Kidney epithelial cell (primary cell): ENCODE results near the gene GSX1. TPM values are rescaled to one million over a fixed set of nuclear protein-coding genes. Genes with fewer than 3 reads are reported as not detected.
"Not testable (repeated sequence)": the region's sequence is repeated elsewhere in the genome, so short reads cannot be mapped to it uniquely, and the experiment has no call there.

Source experiments
- DNase-seq: peaks from one replicate; pipeline ENCODE4 v3.0.0-alpha.2; 2010; ENCODE audit warnings: low read depth
- H3K27me3 ChIP-seq: 2 replicates; pipeline ENCODE4 v1.6.0; 2011; ENCODE audit warnings: low read length; ENCODE audit not compliant: control insufficient read depth, insufficient read depth
- H3K36me3 ChIP-seq: 2 replicates; pipeline ENCODE4 v1.5.1; 2011; ENCODE audit warnings: low read length; ENCODE audit not compliant: control insufficient read depth, insufficient read depth
- H3K4me3 ChIP-seq: 2 replicates; pipeline ENCODE4 v1.5.1; 2011; ENCODE audit warnings: low read depth, mild to moderate bottlenecking, control low read depth, low read length
- CTCF ChIP-seq: IDR thresholded peaks from 2 replicates; pipeline ENCODE4 v1.5.1; 2011; ENCODE audit warnings: mild to moderate bottlenecking, moderate library complexity, low read length, control low read depth, inconsistent platforms; ENCODE audit not compliant: insufficient read depth, poor library complexity, severe bottlenecking
- total RNA-seq: library from RNA; depleted of rRNA; stranded (reverse); fragments of >200 nt; gene quantifications from 2 replicates; pipeline ENCODE4 v1.2.3, GENCODE V29; 2015

Gene GSX1
- total RNA-seq, 1 donor from 2014 or later = not detected

GRCh38 chr13:27810009-27810408, 17.7 kb downstream of the GSX1 start:
- TF ChIP-seq CTCF = no peak
- no peak overlapping the region for H3K4me3 ChIP-seq
- no peaks in the 10 kb centered on the region for H3K36me3 ChIP-seq
- DNase-seq = no peak
- H3K27me3 ChIP-seq = peaks cover 5% of the 10 kb centered on the region

- TF ChIP-seq CTCF = no peak
Observed at GRCh38 chr13:27810461-27810860, 18.2 kb downstream of the GSX1 start.

GRCh38 chr13:27813826-27814225, 21.5 kb downstream of the GSX1 start:
- H3K4me3 ChIP-seq = no peak overlapping the region
- TF ChIP-seq CTCF = no peak
- DNase-seq = no peak
- H3K27me3 ChIP-seq = no peaks in the 10 kb centered on the region
- H3K36me3 ChIP-seq = no peaks in the 10 kb centered on the region

More at GRCh38 chr13:27810461-27810860, 18.2 kb downstream of the GSX1 start:
- H3K36me3 ChIP-seq = no peaks in the 10 kb centered on the region
- no peak overlapping the region for H3K4me3 ChIP-seq
- no peak for DNase-seq
- H3K27me3 ChIP-seq = peaks cover 5% of the 10 kb centered on the region

- DNase-seq, H3K36me3 ChIP-seq, H3K4me3 ChIP-seq: not testable (repeated sequence)
- H3K27me3 ChIP-seq = peaks cover 24% of the 10 kb centered on the region
Observed at GRCh38 chr13:27817832-27818231, 25.5 kb downstream of the GSX1 start.

- no peak for TF ChIP-seq CTCF
- Histone ChIP-seq H3K27me3 (peaks cover 48% of the 10 kb centered on the region), H3K36me3 (no peaks in the 10 kb centered on the region), H3K4me3 (no peak overlapping the region)
- DNase-seq = no peak
Observed at GRCh38 chr13:27820524-27821482, 28.5 kb downstream of the GSX1 start.

- Histone ChIP-seq H3K36me3 (no peaks in the 10 kb centered on the region), H3K4me3 (no peak overlapping the region), H3K27me3 (peaks cover 52% of the 10 kb centered on the region)
- TF ChIP-seq CTCF = no peak
- DNase-seq = no peak
Observed at GRCh38 chr13:27821566-27821965, 29.3 kb downstream of the GSX1 start.
